GM10266 (cell line): Measurements from ENCODE around the gene ST6GAL2.

Experiments
- DNase-seq: peaks from one replicate; pipeline ENCODE4 v3.0.0; 2012; ENCODE audit errors: extremely low spot score
- TF ChIP-seq, protein P1 (sequence below): IDR thresholded peaks from 2 replicates; pipeline ENCODE4 v1.5.1; 2012; ENCODE audit warnings: mild to moderate bottlenecking, low read depth; ENCODE audit not compliant: control insufficient read depth, insufficient read depth; ENCODE audit errors: missing control alignments

Gene ST6GAL2

GRCh38 chr2:106885971-106886915 lies at the start of gene ST6GAL2:
TSS of gene ST6GAL2 (minus strand) at chr2:106886167. CDS start at chr2:106843977, 42,190 bp downstream.
- TF ChIP-seq, protein P1, sequence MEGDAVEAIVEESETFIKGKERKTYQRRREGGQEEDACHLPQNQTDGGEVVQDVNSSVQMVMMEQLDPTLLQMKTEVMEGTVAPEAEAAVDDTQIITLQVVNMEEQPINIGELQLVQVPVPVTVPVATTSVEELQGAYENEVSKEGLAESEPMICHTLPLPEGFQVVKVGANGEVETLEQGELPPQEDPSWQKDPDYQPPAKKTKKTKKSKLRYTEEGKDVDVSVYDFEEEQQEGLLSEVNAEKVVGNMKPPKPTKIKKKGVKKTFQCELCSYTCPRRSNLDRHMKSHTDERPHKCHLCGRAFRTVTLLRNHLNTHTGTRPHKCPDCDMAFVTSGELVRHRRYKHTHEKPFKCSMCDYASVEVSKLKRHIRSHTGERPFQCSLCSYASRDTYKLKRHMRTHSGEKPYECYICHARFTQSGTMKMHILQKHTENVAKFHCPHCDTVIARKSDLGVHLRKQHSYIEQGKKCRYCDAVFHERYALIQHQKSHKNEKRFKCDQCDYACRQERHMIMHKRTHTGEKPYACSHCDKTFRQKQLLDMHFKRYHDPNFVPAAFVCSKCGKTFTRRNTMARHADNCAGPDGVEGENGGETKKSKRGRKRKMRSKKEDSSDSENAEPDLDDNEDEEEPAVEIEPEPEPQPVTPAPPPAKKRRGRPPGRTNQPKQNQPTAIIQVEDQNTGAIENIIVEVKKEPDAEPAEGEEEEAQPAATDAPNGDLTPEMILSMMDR = no peak
- DNase-seq = no peak

GRCh38 chr2:106932644-106933043 lies 46.7 kb upstream of the ST6GAL2 start:
- DNase-seq = no peak
- TF ChIP-seq, protein P1 = no peak

DNA sequence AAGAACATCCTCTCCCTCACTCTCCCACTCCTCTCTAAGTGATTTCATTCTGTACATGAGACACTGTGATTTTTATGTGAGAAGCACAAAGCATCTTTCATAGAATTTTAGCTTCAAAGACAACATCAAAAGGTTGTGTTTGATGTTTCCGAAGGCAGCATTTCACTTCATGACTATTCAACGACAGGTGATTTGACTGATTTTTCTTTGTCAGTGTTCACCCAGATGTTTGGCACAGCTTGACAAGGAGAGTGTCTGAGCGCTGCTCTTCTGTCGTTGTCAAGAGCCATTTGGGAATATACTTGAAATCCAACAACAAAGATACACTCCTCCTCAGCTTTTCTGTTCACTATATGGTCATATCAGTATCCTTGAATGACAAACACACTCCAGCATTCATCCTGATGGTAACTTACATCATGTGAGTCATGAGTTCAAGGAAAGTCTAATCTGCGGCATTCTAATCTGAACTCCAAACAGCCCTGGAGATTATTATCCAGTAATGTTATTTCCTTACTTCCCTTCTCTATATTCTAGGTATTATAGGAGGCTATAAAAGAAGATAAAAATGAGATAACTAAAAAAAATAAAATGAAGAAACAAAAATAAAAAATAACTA lies 45.9 kb upstream of the ST6GAL2 start:
- TF ChIP-seq, protein P1 = no peak
- no peak for DNase-seq

GRCh38 chr2:106921451-106921850 lies 35.5 kb upstream of the ST6GAL2 start:
- DNase-seq = no peak
- TF ChIP-seq, protein P1 = no peak

GRCh38 chr2:106919012-106919411 lies 33.0 kb upstream of the ST6GAL2 start:
- TF ChIP-seq, protein P1 = no peak
- DNase-seq = no peak

GRCh38 chr2:106904242-106904641 lies 18.3 kb upstream of the ST6GAL2 start:
- DNase-seq = no peak
- TF ChIP-seq, protein P1 = no peak
